ENCODE data around the gene D2HGDH.

Gene D2HGDH

GRCh38 chr2:241734467-241735208 lies at the start of gene D2HGDH:
Gene D2HGDH (plus strand): TSS chr2:241734630. CDS start chr2:241735225, 595 bp downstream.
- CTCF ChIA-PET: interaction anchor here (0.7 to 4.5 kb wide), 6 partner anchors 14 to 144 kb away, joined by 3 to 22 read pairs (median 4); partner anchors contain the start of genes DTYMK and ING5
- peaks cover 2% of the 10 kb centered on the region for H3K36me3 Mint-ChIP-seq
- H3K27me3 Mint-ChIP-seq: no peaks in the 10 kb centered on the region
- no peaks in the 10 kb centered on the region for H3K9me3 Mint-ChIP-seq
- H3K27ac Mint-ChIP-seq: peak within 1 kb of the TSS; percentile 81
- peak; percentile 96 for DNase-seq
- peak within 1 kb of the TSS; percentile 80 for H3K4me3 Mint-ChIP-seq
- peaks cover 56% of the 10 kb centered on the region for H3K4me1 Mint-ChIP-seq

GRCh38 chr2:241686324-241686649 lies 48.1 kb upstream of the D2HGDH start:
- peak overlapping the region; percentile 81 for H3K27ac Mint-ChIP-seq
- peaks cover 26% of the 10 kb centered on the region for H3K36me3 Mint-ChIP-seq
- CTCF ChIA-PET: interaction anchor here (1.0 to 1.3 kb wide), 2 partner anchors 48 to 193 kb away, joined by 3 read pairs; partner anchors contain the start of gene D2HGDH
- no peaks in the 10 kb centered on the region for H3K9me3 Mint-ChIP-seq
- no peaks in the 10 kb centered on the region for H3K27me3 Mint-ChIP-seq
- H3K4me3 Mint-ChIP-seq: peak overlapping the region; percentile 81
- DNase-seq: no peak
- H3K4me1 Mint-ChIP-seq: peaks cover 42% of the 10 kb centered on the region

- peak within 1 kb of the TSS; percentile 81 for H3K4me3 Mint-ChIP-seq
- peak within 1 kb of the TSS; percentile 98 for H3K27ac Mint-ChIP-seq
- peaks cover 42% of the 10 kb centered on the region for H3K4me1 Mint-ChIP-seq
- H3K36me3 Mint-ChIP-seq: peaks cover 22% of the 10 kb centered on the region
- peak; percentile 96 for DNase-seq
- H3K9me3 Mint-ChIP-seq: no peaks in the 10 kb centered on the region
- no peaks in the 10 kb centered on the region for H3K27me3 Mint-ChIP-seq
- CTCF ChIA-PET: interaction anchor here (1.0 to 1.3 kb wide), 2 partner anchors 47 to 193 kb away, joined by 3 read pairs; partner anchors contain the start of gene D2HGDH
These were observed 47.6 kb upstream of the D2HGDH start, which contains the start of gene DTYMK for GRCh38 chr2:241686650-241687425. Gene DTYMK (minus strand): TSS chr2:241686815. CDS start chr2:241686783, 32 bp downstream.

- Mint-ChIP-seq H3K27ac (peak overlapping the region; percentile 70), H3K9me3 (no peaks in the 10 kb centered on the region), H3K4me1 (peaks cover 34% of the 10 kb centered on the region), H3K4me3 (peak overlapping the region; percentile 43), H3K36me3 (peaks cover 14% of the 10 kb centered on the region), H3K27me3 (no peaks in the 10 kb centered on the region)
- peak; percentile 44 for DNase-seq
- CTCF ChIA-PET: interaction anchor here (1.8 kb wide), 1 partner anchor 190 kb away, joined by 5 read pairs; no protein-coding TSS in a partner anchor
These were observed 45.1 kb upstream of the D2HGDH start for GRCh38 chr2:241689306-241689705.

GRCh38 chr2:241690202-241690717 lies 44.2 kb upstream of the D2HGDH start:
- no peaks in the 10 kb centered on the region for H3K27me3 Mint-ChIP-seq
- peaks cover 11% of the 10 kb centered on the region for H3K36me3 Mint-ChIP-seq
- no peak overlapping the region for H3K27ac Mint-ChIP-seq
- no peaks in the 10 kb centered on the region for H3K9me3 Mint-ChIP-seq
- CTCF ChIA-PET: interaction anchor here (1.1 kb wide), 1 partner anchor 43 kb away, joined by 3 read pairs; no protein-coding TSS in a partner anchor
- no peak overlapping the region for H3K4me3 Mint-ChIP-seq
- H3K4me1 Mint-ChIP-seq: peaks cover 29% of the 10 kb centered on the region
- DNase-seq: no peak

GRCh38 chr2:241692448-241692847 lies 42.0 kb upstream of the D2HGDH start:
- Mint-ChIP-seq H3K9me3 (no peaks in the 10 kb centered on the region), H3K27ac (no peak overlapping the region), H3K27me3 (no peaks in the 10 kb centered on the region), H3K36me3 (peaks cover 17% of the 10 kb centered on the region), H3K4me3 (no peak overlapping the region), H3K4me1 (peaks cover 19% of the 10 kb centered on the region)
- no peak for DNase-seq
- CTCF ChIA-PET: no interaction called here

- H3K36me3 Mint-ChIP-seq: peaks cover 14% of the 10 kb centered on the region
- H3K9me3 Mint-ChIP-seq: no peaks in the 10 kb centered on the region
- H3K4me1 Mint-ChIP-seq: peaks cover 15% of the 10 kb centered on the region
- H3K4me3 Mint-ChIP-seq: no peak overlapping the region
- CTCF ChIA-PET: no interaction called here
- no peaks in the 10 kb centered on the region for H3K27me3 Mint-ChIP-seq
- H3K27ac Mint-ChIP-seq: no peak overlapping the region
- no peak for DNase-seq
These were observed 38.8 kb upstream of the D2HGDH start for GRCh38 chr2:241695651-241696050.

- Mint-ChIP-seq H3K27me3 (no peaks in the 10 kb centered on the region), H3K9me3 (peaks cover 2% of the 10 kb centered on the region), H3K4me1 (peaks cover 31% of the 10 kb centered on the region), H3K36me3 (peaks cover 15% of the 10 kb centered on the region), H3K4me3 (peak overlapping the region; percentile 86), H3K27ac (peak overlapping the region; percentile 96)
- CTCF ChIA-PET: interaction anchor here (1.0 to 4.3 kb wide), 3 partner anchors 32 to 178 kb away, joined by 4 to 22 read pairs (median 15); partner anchors contain the start of gene D2HGDH
- no peak for DNase-seq
These were observed 33.4 kb upstream of the D2HGDH start for GRCh38 chr2:241701149-241701398.

GRCh38 chr2:241701399-241702154 lies 32.9 kb upstream of the D2HGDH start, which contains the start of gene ING5:
Gene ING5 (plus strand): TSS chr2:241702039. CDS start chr2:241702066, 27 bp downstream.
- H3K27me3 Mint-ChIP-seq: no peaks in the 10 kb centered on the region

GRCh38 chr2:241702155-241703031 lies 32.0 kb upstream of the D2HGDH start:
- H3K36me3 Mint-ChIP-seq: peaks cover 27% of the 10 kb centered on the region
- DNase-seq: peak; percentile 91
- peak overlapping the region; percentile 81 for H3K4me3 Mint-ChIP-seq
- H3K27me3 Mint-ChIP-seq: no peaks in the 10 kb centered on the region
- peaks cover 31% of the 10 kb centered on the region for H3K4me1 Mint-ChIP-seq
- CTCF ChIA-PET: interaction anchor here (0.5 to 4.3 kb wide), 9 partner anchors 11 to 177 kb away, joined by 3 to 22 read pairs (median 3); partner anchors contain the start of genes D2HGDH and RTP5
- peaks cover 3% of the 10 kb centered on the region for H3K9me3 Mint-ChIP-seq
- H3K27ac Mint-ChIP-seq: peak overlapping the region; percentile 85

More at GRCh38 chr2:241701399-241702154, 32.9 kb upstream of the D2HGDH start, which contains the start of gene ING5:
- Mint-ChIP-seq H3K36me3 (peaks cover 18% of the 10 kb centered on the region), H3K9me3 (peaks cover 3% of the 10 kb centered on the region), H3K4me1 (peaks cover 31% of the 10 kb centered on the region), H3K4me3 (peak within 1 kb of the TSS; percentile 86), H3K27ac (peak within 1 kb of the TSS; percentile 96)
- CTCF ChIA-PET: interaction anchor here (0.7 to 4.3 kb wide), 8 partner anchors 12 to 177 kb away, joined by 3 to 22 read pairs (median 4); partner anchors contain the start of gene D2HGDH
- peak; percentile 96 for DNase-seq

- Mint-ChIP-seq H3K4me1 (peaks cover 31% of the 10 kb centered on the region), H3K9me3 (peaks cover 3% of the 10 kb centered on the region), H3K36me3 (peaks cover 32% of the 10 kb centered on the region), H3K27me3 (no peaks in the 10 kb centered on the region), H3K4me3 (peak overlapping the region; percentile 81), H3K27ac (peak overlapping the region; percentile 85)
- CTCF ChIA-PET: interaction anchor here (1.0 to 4.3 kb wide), 3 partner anchors 30 to 176 kb away, joined by 3 to 22 read pairs (median 15); partner anchors contain the start of genes D2HGDH and RTP5
- DNase-seq: no peak
These were observed 31.3 kb upstream of the D2HGDH start for GRCh38 chr2:241703032-241703604.

GRCh38 chr2:241706537-241706936 lies 27.9 kb upstream of the D2HGDH start:
- CTCF ChIA-PET: no interaction called here

More at GRCh38 chr2:241706537-241706936, 27.9 kb upstream of the D2HGDH start:
- Mint-ChIP-seq H3K36me3 (peaks cover 53% of the 10 kb centered on the region), H3K4me3 (no peak overlapping the region), H3K4me1 (peaks cover 15% of the 10 kb centered on the region), H3K27ac (no peak overlapping the region), H3K9me3 (peaks cover 3% of the 10 kb centered on the region), H3K27me3 (no peaks in the 10 kb centered on the region)
- DNase-seq: no peak
